HCT116 (cell line): ENCODE data around the gene NOL3. TPM values are rescaled to one million over a fixed set of nuclear protein-coding genes. Genes with fewer than 3 reads are reported as not detected.

Experiments used
- ATAC-seq: fragments of 200-7000 bp; cut with Tn5 transposase; 2 replicates; pipeline ENCODE4 v1.9.1; 2020; ENCODE audit warnings: mild to moderate bottlenecking, moderate library complexity
- BruUV-seq: library from RNA; stranded (reverse); fragments of 400-500 nt; replicated peaks from 2 replicates; lab custom pipeline; 2021; lab: Mats Ljungman, UMichigan
- CTCF ChIA-PET: fragments of 300-600 bp; sonication (Branson Sonifier 250); formaldehyde crosslinking; loops from one replicate; lab custom pipeline; 2021; ENCODE audit warnings: antibody characterized with exemption; lab: Charles Lee
- POLR2A ChIA-PET: fragments of 300-600, 350-600 bp; sonication (Branson Sonifier 250); formaldehyde crosslinking; loops from one replicate; lab custom pipeline; 2021; ENCODE audit warnings: antibody characterized with exemption; lab: Charles Lee
- RAD21 ChIA-PET, 2 experiments: fragments of 300-600 bp; sonication (Branson Sonifier 250); formaldehyde crosslinking; loops; one replicate each; lab custom pipeline; 2023; ENCODE audit warnings: low total read pairs in 2 of 2; ENCODE audit not compliant: uncharacterized antibody in 2 of 2, unreplicated experiment in 2 of 2, low non-redundant PET in 1 of 2; lab: Charles Lee
- DNase-seq: peaks from one replicate; pipeline ENCODE4 v3.0.0-alpha.2; 2010; ENCODE audit warnings: low read depth, low spot score
- H2AFZ ChIP-seq: fragments of 200-600 bp; shearing (Covaris generic), sonication (generic); 2 replicates; pipeline ENCODE4 v1.6.1; 2017; ENCODE audit warnings: low read depth, mixed run types, mixed read lengths, antibody characterized with exemption, low read length; ENCODE audit not compliant: poor library complexity, severe bottlenecking
- H3K27ac ChIP-seq: 2 replicates; pipeline ENCODE4 v1.5.1; 2012; ENCODE audit warnings: low read depth, low read length
- H3K27me3 ChIP-seq: fragments of 200-600 bp; sonication (generic); 2 replicates; pipeline ENCODE4 v1.6.1; 2016; ENCODE audit warnings: mixed run types, low read length, mixed read lengths; ENCODE audit not compliant: insufficient read depth
- H3K36me3 ChIP-seq, 2 experiments: fragments of 200-500 bp in 1 of 2; fragments of 200-600 bp in 1 of 2; sonication (Bioruptor generic) in 1 of 2; sonication (generic) in 1 of 2; 2 replicates each; pipeline versions ENCODE4 v1.5.1 to v1.6.1; 2014 to 2016; ENCODE audit warnings: low read length in 2 of 2, inconsistent platforms in 1 of 2, mixed read lengths in 1 of 2, mixed run types in 1 of 2; ENCODE audit not compliant: insufficient read depth in 2 of 2, control insufficient read depth in 1 of 2
- H3K4me1 ChIP-seq, 2 experiments: fragments of 200-600 bp in 1 of 2; sonication (generic) in 1 of 2; 2 replicates each; pipeline versions ENCODE4 v1.5.1 to v1.6.1; 2012 to 2017; ENCODE audit warnings: low read length in 2 of 2, inconsistent platforms in 1 of 2, mild to moderate bottlenecking in 1 of 2, mixed read lengths in 1 of 2, mixed run types in 1 of 2, moderate library complexity in 1 of 2; ENCODE audit not compliant: insufficient read depth in 2 of 2, control insufficient read depth in 1 of 2
- H3K4me2 ChIP-seq: fragments of 200-600 bp; sonication (generic); 2 replicates; pipeline ENCODE4 v1.6.1; 2017; ENCODE audit warnings: mixed run types, low read length, mixed read lengths
- H3K4me3 ChIP-seq, 2 experiments: fragments of 200-600 bp in 1 of 2; sonication (generic) in 1 of 2; replicated peaks in 1 of 2; 2 replicates each; pipeline ENCODE4 v1.5.1; 2011 to 2016; ENCODE audit warnings: low read length in 2 of 2, control low read depth in 1 of 2, low read depth in 1 of 2, mild to moderate bottlenecking in 1 of 2, mixed read lengths in 1 of 2, mixed run types in 1 of 2
- H3K79me2 ChIP-seq: fragments of 200-600 bp; sonication (generic); 2 replicates; pipeline ENCODE4 v1.6.1; 2017; ENCODE audit warnings: mild to moderate bottlenecking, mixed run types, low read length, moderate library complexity, mixed read lengths; ENCODE audit not compliant: insufficient read depth
- H3K9ac ChIP-seq: fragments of 200-600 bp; sonication (generic); 2 replicates; pipeline ENCODE4 v1.6.1; 2016; ENCODE audit warnings: low read length, mixed read lengths
- H3K9me2 ChIP-seq: fragments of 200-600 bp; sonication (generic), shearing (Covaris generic); 2 replicates; pipeline ENCODE4 v1.6.1; 2017; ENCODE audit warnings: mixed run types, mild to moderate bottlenecking, moderate library complexity; ENCODE audit not compliant: insufficient read depth
- H3K9me3 ChIP-seq, 2 experiments: fragments of 200-500 bp in 1 of 2; fragments of 200-600 bp in 1 of 2; sonication (Bioruptor generic) in 1 of 2; sonication (generic) in 1 of 2; 2 replicates each; pipeline ENCODE4 v1.6.1; 2014 to 2017; ENCODE audit warnings: low read length in 2 of 2, mixed read lengths in 2 of 2, inconsistent platforms in 1 of 2, low read depth in 1 of 2, mild to moderate bottlenecking in 1 of 2, mixed run types in 1 of 2, moderate library complexity in 1 of 2; ENCODE audit not compliant: control insufficient read depth in 1 of 2, insufficient read depth in 1 of 2
- H4K20me1 ChIP-seq: fragments of 200-600 bp; sonication (generic), shearing (Covaris generic); 2 replicates; pipeline ENCODE4 v1.6.1; 2017; ENCODE audit warnings: mixed run types, mild to moderate bottlenecking, moderate library complexity; ENCODE audit not compliant: insufficient read depth
- ATF3 ChIP-seq: IDR thresholded peaks from 2 replicates; pipeline ENCODE4 v1.6.1; 2012
- CBX3 ChIP-seq: IDR thresholded peaks from 2 replicates; pipeline ENCODE4 v1.6.1; 2012; ENCODE audit warnings: low read depth
- CTCF ChIP-seq, 3 experiments: fragments of 200-600 bp in 1 of 3; sonication (generic) in 1 of 3; IDR thresholded peaks in 2 of 3; conservative IDR thresholded peaks in 1 of 3; 2 replicates each; pipeline ENCODE4 v1.5.1; 2012 to 2017; ENCODE audit warnings: low read depth in 2 of 3, low read length in 2 of 3, antibody characterized with exemption in 1 of 3, borderline replicate concordance in 1 of 3, control low read depth in 1 of 3, mild to moderate bottlenecking in 1 of 3, mixed read lengths in 1 of 3, mixed run types in 1 of 3, moderate library complexity in 1 of 3; ENCODE audit not compliant: insufficient read depth in 1 of 3
- EGR1 ChIP-seq: IDR thresholded peaks from 2 replicates; pipeline ENCODE4 v1.6.1; 2012; ENCODE audit warnings: low read depth
- EZH2 ChIP-seq: fragments of 200-600 bp; sonication (generic); IDR thresholded peaks from 2 replicates; pipeline ENCODE4 v1.6.1; 2017; ENCODE audit warnings: antibody characterized with exemption, mixed run types
- EZH2phosphoT487 ChIP-seq: fragments of 200-600 bp; IDR thresholded peaks from 2 replicates; pipeline ENCODE4 v1.6.1; 2018; ENCODE audit warnings: antibody characterized with exemption, borderline replicate concordance
- JUND ChIP-seq: IDR thresholded peaks from 2 replicates; pipeline ENCODE4 v1.6.1; 2012
- POLR2A ChIP-seq: IDR thresholded peaks from 2 replicates; pipeline ENCODE4 v1.7.0; 2011; ENCODE audit warnings: borderline replicate concordance; ENCODE audit not compliant: insufficient read depth, insufficient read length; ENCODE audit errors: extremely low read depth
- SIN3A ChIP-seq: IDR thresholded peaks from 2 replicates; pipeline ENCODE4 v1.6.1; 2012; ENCODE audit warnings: low read depth
- TCF7L2 ChIP-seq: IDR thresholded peaks from 2 replicates; pipeline ENCODE4 v1.7.0; 2011; ENCODE audit warnings: borderline replicate concordance, inconsistent platforms; ENCODE audit not compliant: insufficient read depth, insufficient read length; ENCODE audit errors: extremely low read depth
- ZBTB33 ChIP-seq: IDR thresholded peaks from 2 replicates; pipeline ENCODE4 v1.6.1; 2011; ENCODE audit warnings: mild to moderate bottlenecking, low read length, moderate library complexity; ENCODE audit not compliant: insufficient replicate concordance; ENCODE audit errors: extremely low read depth
- ZNF274 ChIP-seq: fragments of 200-500 bp; sonication (Bioruptor generic); IDR thresholded peaks from 2 replicates; pipeline ENCODE4 v1.6.1; 2014; ENCODE audit warnings: mild to moderate bottlenecking, low read depth, low read length, inconsistent platforms
- intact Hi-C: fragments of 100-400 bp; cut with micrococcal nuclease; formaldehyde crosslinking; loops from 2 replicates; pipeline ENCODE4 v1.10.0; 2022
- total RNA-seq: library from RNA; stranded (reverse); gene quantifications from one replicate; pipeline ENCODE4 v1.2.1, GENCODE V29; 2021; ENCODE audit not compliant: unreplicated experiment
- TF ChIP-seq, protein P1 (sequence below): IDR thresholded peaks from 2 replicates; pipeline ENCODE4 v1.6.1; 2012; ENCODE audit warnings: low read depth
- TF ChIP-seq, protein P2 (sequence below): IDR thresholded peaks from 2 replicates; pipeline ENCODE4 v1.6.1; 2012

The NOL3 gene
- total RNA-seq, 1 experiment from 2014 or later: 54.0 TPM

GRCh38 chr16:67165121-67166078, 4.9 kb upstream of the NOL3 start (continued):
- TF ChIP-seq EGR1 (no peak), CTCF (IDR thresholded peaks at IDR 0.05 in 2 of 3, conservative IDR thresholded peaks at IDR 0.05 in 1 of 3; ENCODE audit: borderline replicate concordance in 1 of 3, insufficient read depth in 1 of 3, low read depth in 2 of 3, low read length in 2 of 3) (no peak), ZBTB33 (no peak), EZH2 (no peak), POLR2A (no peak), ZNF274 (no peak)

GRCh38 chr16:67166110-67166547, 4.2 kb upstream of the NOL3 start:
- Histone ChIP-seq H3K9me2 (no peaks in the 10 kb centered on the region), H3K9ac (no peak overlapping the region), H4K20me1 (no peaks in the 10 kb centered on the region), H3K36me3 (no peaks in the 10 kb centered on the region), H2AFZ (no peak overlapping the region), H3K4me2 (no peak overlapping the region), H3K4me3 (no peak overlapping the region), H3K27me3 (no peaks in the 10 kb centered on the region), H3K4me1 (peaks cover 32 to 40% of the 10 kb centered on the region in 2 experiments), H3K27ac (no peak overlapping the region), H3K79me2 (peaks cover 3% of the 10 kb centered on the region; the same call in 1 of the 2 replicates), H3K9me3 (no peaks in the 10 kb centered on the region)
- CTCF ChIA-PET: interaction anchor here (0.8 to 5.6 kb wide), 2 partner anchors 7 to 148 kb away, joined by 3 to 52 read pairs; partner anchors contain the start of genes FBXL8 and TRADD
- RAD21 ChIA-PET: no interaction called here
- BruUV-seq: no TSS peak
- intact Hi-C loops: no loop called here
- POLR2A ChIA-PET: no interaction called here
- no peak for ATAC-seq
- no peak for DNase-seq
- TF ChIP-seq EZH2: no peak
- TF ChIP-seq EZH2phosphoT487: no peak
- no peak for TF ChIP-seq SIN3A
- no peak for TF ChIP-seq POLR2A
- TF ChIP-seq ZNF274: no peak
- TF ChIP-seq, protein P1, sequence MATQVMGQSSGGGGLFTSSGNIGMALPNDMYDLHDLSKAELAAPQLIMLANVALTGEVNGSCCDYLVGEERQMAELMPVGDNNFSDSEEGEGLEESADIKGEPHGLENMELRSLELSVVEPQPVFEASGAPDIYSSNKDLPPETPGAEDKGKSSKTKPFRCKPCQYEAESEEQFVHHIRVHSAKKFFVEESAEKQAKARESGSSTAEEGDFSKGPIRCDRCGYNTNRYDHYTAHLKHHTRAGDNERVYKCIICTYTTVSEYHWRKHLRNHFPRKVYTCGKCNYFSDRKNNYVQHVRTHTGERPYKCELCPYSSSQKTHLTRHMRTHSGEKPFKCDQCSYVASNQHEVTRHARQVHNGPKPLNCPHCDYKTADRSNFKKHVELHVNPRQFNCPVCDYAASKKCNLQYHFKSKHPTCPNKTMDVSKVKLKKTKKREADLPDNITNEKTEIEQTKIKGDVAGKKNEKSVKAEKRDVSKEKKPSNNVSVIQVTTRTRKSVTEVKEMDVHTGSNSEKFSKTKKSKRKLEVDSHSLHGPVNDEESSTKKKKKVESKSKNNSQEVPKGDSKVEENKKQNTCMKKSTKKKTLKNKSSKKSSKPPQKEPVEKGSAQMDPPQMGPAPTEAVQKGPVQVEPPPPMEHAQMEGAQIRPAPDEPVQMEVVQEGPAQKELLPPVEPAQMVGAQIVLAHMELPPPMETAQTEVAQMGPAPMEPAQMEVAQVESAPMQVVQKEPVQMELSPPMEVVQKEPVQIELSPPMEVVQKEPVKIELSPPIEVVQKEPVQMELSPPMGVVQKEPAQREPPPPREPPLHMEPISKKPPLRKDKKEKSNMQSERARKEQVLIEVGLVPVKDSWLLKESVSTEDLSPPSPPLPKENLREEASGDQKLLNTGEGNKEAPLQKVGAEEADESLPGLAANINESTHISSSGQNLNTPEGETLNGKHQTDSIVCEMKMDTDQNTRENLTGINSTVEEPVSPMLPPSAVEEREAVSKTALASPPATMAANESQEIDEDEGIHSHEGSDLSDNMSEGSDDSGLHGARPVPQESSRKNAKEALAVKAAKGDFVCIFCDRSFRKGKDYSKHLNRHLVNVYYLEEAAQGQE: no peak
- TF ChIP-seq, protein P2, sequence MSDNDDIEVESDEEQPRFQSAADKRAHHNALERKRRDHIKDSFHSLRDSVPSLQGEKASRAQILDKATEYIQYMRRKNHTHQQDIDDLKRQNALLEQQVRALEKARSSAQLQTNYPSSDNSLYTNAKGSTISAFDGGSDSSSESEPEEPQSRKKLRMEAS: no peak
- no peak for TF ChIP-seq ATF3
- no peak for TF ChIP-seq CBX3
- TF ChIP-seq JUND: no peak
- TF ChIP-seq TCF7L2: no peak
